Activated CD8-positive, alpha-beta T cell treated with anti-CD3 and anti-CD28 coated beads, Interleukin-2, amount 10 ng/mL, durations not matched to agents 7 days and 5 days (primary cell): ENCODE measurements around the gene CAPSL. TPM values are rescaled to one million over a fixed set of nuclear protein-coding genes. Genes with fewer than 3 reads are reported as not detected.

Source experiments
- ATAC-seq: fragments of 150-1000 bp; cut with Tn5 transposase; one replicate; pipeline ENCODE4 v1.10.0; 2021; ENCODE audit warnings: moderate library complexity
- CTCF ChIA-PET: fragments of 350-600 bp; sonication (Branson Sonifier 250); formaldehyde crosslinking; loops from one replicate; lab custom pipeline; 2021; ENCODE audit warnings: antibody characterized with exemption; lab: Charles Lee
- POLR2A ChIA-PET: fragments of 350-600 bp; sonication (Branson Sonifier 250); formaldehyde crosslinking; loops from one replicate; lab custom pipeline; 2021; ENCODE audit warnings: antibody characterized with exemption; lab: Charles Lee
- DNase-seq: peaks from one replicate; pipeline ENCODE4 v3.0.0-alpha.2; 2020
- H3K27ac Mint-ChIP-seq: one replicate; pipeline ENCODE4 v1.8.0; 2021; ENCODE audit warnings: mild to moderate bottlenecking, mixed read lengths
- H3K27me3 Mint-ChIP-seq: one replicate; pipeline ENCODE4 v1.8.0; 2021; ENCODE audit warnings: low read depth, mixed read lengths
- H3K36me3 Mint-ChIP-seq: one replicate; pipeline ENCODE4 v1.8.0; 2021; ENCODE audit warnings: low read depth, mixed read lengths
- H3K4me1 Mint-ChIP-seq: one replicate; pipeline ENCODE4 v1.8.0; 2021; ENCODE audit warnings: low read depth, mixed read lengths
- H3K4me3 Mint-ChIP-seq: one replicate; pipeline ENCODE4 v1.8.0; 2021; ENCODE audit warnings: mild to moderate bottlenecking, mixed read lengths
- H3K9me3 Mint-ChIP-seq: one replicate; pipeline ENCODE4 v1.8.0; 2022; ENCODE audit warnings: mixed read lengths; ENCODE audit not compliant: insufficient read depth
- total RNA-seq, 2 experiments: library from RNA; stranded (reverse); gene quantifications; one replicate each; pipeline ENCODE4 v1.2.3, GENCODE V29; 2021

Gene CAPSL
- total RNA-seq, 2 experiments from 2014 or later, result not detected

GRCh38 chr5:35887321-35888100 lies 50.9 kb downstream of the CAPSL start:
- DNase-seq (no peak), ATAC-seq (no peak)
- Mint-ChIP-seq H3K4me3 (no peak overlapping the region), H3K27me3 (no peaks in the 10 kb centered on the region), H3K4me1 (peaks cover 18% of the 10 kb centered on the region), H3K36me3 (peaks cover 7% of the 10 kb centered on the region), H3K27ac (no peak overlapping the region), H3K9me3 (no peaks in the 10 kb centered on the region)
- ChIA-PET CTCF (interaction anchor here (1.0 kb wide), 1 partner anchor 10 kb away, joined by 3 read pairs; no protein-coding TSS in a partner anchor), POLR2A (no interaction called here)

GRCh38 chr5:35886381-35886780 lies 52.0 kb downstream of the CAPSL start:
- no peaks in the 10 kb centered on the region for H3K27me3 Mint-ChIP-seq
- ChIA-PET POLR2A (no interaction called here), CTCF (interaction anchor here (1.0 kb wide), 1 partner anchor 12 kb away, joined by 3 read pairs; no protein-coding TSS in a partner anchor)
- H3K4me3 Mint-ChIP-seq, result no peak overlapping the region
- no peaks in the 10 kb centered on the region for H3K9me3 Mint-ChIP-seq
- peaks cover 8% of the 10 kb centered on the region for H3K36me3 Mint-ChIP-seq
- peaks cover 21% of the 10 kb centered on the region for H3K4me1 Mint-ChIP-seq
- no peak for DNase-seq
- H3K27ac Mint-ChIP-seq, result no peak overlapping the region
- no peak for ATAC-seq

GRCh38 chr5:35884773-35885172 lies 53.6 kb downstream of the CAPSL start:
- Mint-ChIP-seq H3K27ac (no peak overlapping the region), H3K36me3 (peaks cover 18% of the 10 kb centered on the region), H3K4me1 (peaks cover 30% of the 10 kb centered on the region), H3K4me3 (no peak overlapping the region), H3K9me3 (no peaks in the 10 kb centered on the region), H3K27me3 (no peaks in the 10 kb centered on the region)
- no peak for ATAC-seq
- ChIA-PET POLR2A (interaction anchor here (0.7 kb wide), 1 partner anchor 18 kb away, joined by 3 read pairs; no protein-coding TSS in a partner anchor), CTCF (no interaction called here)
- DNase-seq, result no peak

- Mint-ChIP-seq H3K9me3 (no peaks in the 10 kb centered on the region), H3K36me3 (peaks cover 21% of the 10 kb centered on the region), H3K4me3 (no peak overlapping the region), H3K27me3 (no peaks in the 10 kb centered on the region), H3K27ac (no peak overlapping the region), H3K4me1 (peaks cover 35% of the 10 kb centered on the region)
- DNase-seq (no peak), ATAC-seq (peak; percentile 69)
- CTCF ChIA-PET, result no interaction called here
- POLR2A ChIA-PET, result interaction anchor here (0.7 kb wide), 1 partner anchor 18 kb away, joined by 3 read pairs; no protein-coding TSS in a partner anchor
Measured at GRCh38 chr5:35884191-35884769, 54.1 kb downstream of the CAPSL start.

- H3K4me1 Mint-ChIP-seq, result peaks cover 58% of the 10 kb centered on the region
- DNase-seq, result no peak
- peaks cover 44% of the 10 kb centered on the region for H3K36me3 Mint-ChIP-seq
Measured at GRCh38 chr5:35881758-35882157, 56.7 kb downstream of the CAPSL start.

GRCh38 chr5:35880156-35880555 lies 58.3 kb downstream of the CAPSL start:
- Mint-ChIP-seq H3K27ac (no peak overlapping the region), H3K4me3 (no peak overlapping the region), H3K27me3 (no peaks in the 10 kb centered on the region), H3K9me3 (no peaks in the 10 kb centered on the region), H3K4me1 (peaks cover 73% of the 10 kb centered on the region), H3K36me3 (peaks cover 60% of the 10 kb centered on the region)
- CTCF ChIA-PET, result interaction anchor here (1.0 to 4.0 kb wide), 8 partner anchors 11 to 100 kb away, joined by 3 to 19 read pairs (median 7); partner anchors contain the start of gene IL7R
- ATAC-seq (no peak), DNase-seq (no peak)
- POLR2A ChIA-PET, result interaction anchor here (1.2 to 1.7 kb wide), 4 partner anchors 10 to 25 kb away, joined by 4 to 6 read pairs (median 4); no protein-coding TSS in a partner anchor

More at GRCh38 chr5:35881758-35882157, 56.7 kb downstream of the CAPSL start:
- Mint-ChIP-seq H3K9me3 (no peaks in the 10 kb centered on the region), H3K27me3 (no peaks in the 10 kb centered on the region), H3K27ac (no peak overlapping the region), H3K4me3 (no peak overlapping the region)
- POLR2A ChIA-PET, result interaction anchor here (0.6 to 2.5 kb wide), 8 partner anchors 12 to 402 kb away, joined by 3 to 8 read pairs (median 6); partner anchors contain the start of gene IL7R
- no peak for ATAC-seq
- CTCF ChIA-PET, result interaction anchor here (0.9 to 4.0 kb wide), 10 partner anchors 12 to 231 kb away, joined by 3 to 19 read pairs (median 8); no protein-coding TSS in a partner anchor

- ChIA-PET CTCF (interaction anchor here (1.0 to 4.0 kb wide), 7 partner anchors 11 to 99 kb away, joined by 3 to 15 read pairs (median 6); partner anchors contain the start of gene IL7R), POLR2A (interaction anchor here (1.2 to 1.7 kb wide), 4 partner anchors 10 to 26 kb away, joined by 4 to 6 read pairs (median 4); no protein-coding TSS in a partner anchor)
- no peak overlapping the region for H3K27ac Mint-ChIP-seq
- no peaks in the 10 kb centered on the region for H3K9me3 Mint-ChIP-seq
- peaks cover 78% of the 10 kb centered on the region for H3K4me1 Mint-ChIP-seq
- H3K36me3 Mint-ChIP-seq, result peaks cover 65% of the 10 kb centered on the region
- H3K4me3 Mint-ChIP-seq, result no peak overlapping the region
- ATAC-seq, result no peak
- H3K27me3 Mint-ChIP-seq, result no peaks in the 10 kb centered on the region
- DNase-seq, result no peak
Measured at GRCh38 chr5:35879649-35880048, 58.8 kb downstream of the CAPSL start.

- ATAC-seq, result no peak
- peaks cover 70% of the 10 kb centered on the region for H3K36me3 Mint-ChIP-seq
- no peak overlapping the region for H3K27ac Mint-ChIP-seq
- H3K4me3 Mint-ChIP-seq, result no peak overlapping the region
- no peak for DNase-seq
- ChIA-PET CTCF (interaction anchor here (1.1 to 4.0 kb wide), 6 partner anchors 10 to 45 kb away, joined by 3 to 15 read pairs (median 5); partner anchors contain the start of gene IL7R), POLR2A (interaction anchor here (1.1 to 1.7 kb wide), 4 partner anchors 9 to 29 kb away, joined by 3 to 6 read pairs (median 4); no protein-coding TSS in a partner anchor)
- H3K27me3 Mint-ChIP-seq, result no peaks in the 10 kb centered on the region
- peaks cover 76% of the 10 kb centered on the region for H3K4me1 Mint-ChIP-seq
- no peaks in the 10 kb centered on the region for H3K9me3 Mint-ChIP-seq
Measured at GRCh38 chr5:35879096-35879495, 59.3 kb downstream of the CAPSL start.

- DNase-seq (no peak), ATAC-seq (no peak)
- CTCF ChIA-PET, result interaction anchor here (1.2 kb wide), 1 partner anchor 24 kb away, joined by 4 read pairs; no protein-coding TSS in a partner anchor
- Mint-ChIP-seq H3K9me3 (no peaks in the 10 kb centered on the region), H3K36me3 (peaks cover 75% of the 10 kb centered on the region), H3K27ac (peak overlapping the region; percentile 63), H3K4me3 (no peak overlapping the region), H3K27me3 (no peaks in the 10 kb centered on the region), H3K4me1 (peaks cover 70% of the 10 kb centered on the region)
- POLR2A ChIA-PET, result interaction anchor here (1.1 kb wide), 1 partner anchor 30 kb away, joined by 3 read pairs; no protein-coding TSS in a partner anchor
Measured at GRCh38 chr5:35878079-35878478, 60.3 kb downstream of the CAPSL start.

- POLR2A ChIA-PET, result no interaction called here
Measured at GRCh38 chr5:35877655-35878054, 60.8 kb downstream of the CAPSL start.

GRCh38 chr5:35876922-35877321 lies 61.5 kb downstream of the CAPSL start:
- H3K27me3 Mint-ChIP-seq, result no peaks in the 10 kb centered on the region
- ChIA-PET CTCF (no interaction called here), POLR2A (interaction anchor here (1.3 kb wide), 1 partner anchor 18 kb away, joined by 4 read pairs; no protein-coding TSS in a partner anchor)
- peak overlapping the region; percentile 4 for H3K27ac Mint-ChIP-seq
- no peak overlapping the region for H3K4me3 Mint-ChIP-seq
- no peak for DNase-seq
- ATAC-seq, result no peak
- peaks cover 82% of the 10 kb centered on the region for H3K36me3 Mint-ChIP-seq
- no peaks in the 10 kb centered on the region for H3K9me3 Mint-ChIP-seq
- peaks cover 66% of the 10 kb centered on the region for H3K4me1 Mint-ChIP-seq

More at GRCh38 chr5:35877655-35878054, 60.8 kb downstream of the CAPSL start:
- Mint-ChIP-seq H3K27ac (peak overlapping the region; percentile 63), H3K4me3 (no peak overlapping the region), H3K36me3 (peaks cover 76% of the 10 kb centered on the region), H3K4me1 (peaks cover 70% of the 10 kb centered on the region), H3K27me3 (no peaks in the 10 kb centered on the region), H3K9me3 (no peaks in the 10 kb centered on the region)
- DNase-seq, result no peak
- CTCF ChIA-PET, result no interaction called here
- ATAC-seq, result peak; percentile 29
